ENCODE results near the gene WDR87.
"Not testable (repeated sequence)": the region's sequence is repeated elsewhere in the genome, so short reads cannot be mapped to it uniquely, and the experiment has no call there.

WDR87 gene

GRCh38 chr19:37886571-37886970 lies 19.8 kb downstream of the WDR87 start:
- DNase-seq (ENCODE audit: low read depth in 2 of 2, low spot score in 1 of 2) = no peak

DNA sequence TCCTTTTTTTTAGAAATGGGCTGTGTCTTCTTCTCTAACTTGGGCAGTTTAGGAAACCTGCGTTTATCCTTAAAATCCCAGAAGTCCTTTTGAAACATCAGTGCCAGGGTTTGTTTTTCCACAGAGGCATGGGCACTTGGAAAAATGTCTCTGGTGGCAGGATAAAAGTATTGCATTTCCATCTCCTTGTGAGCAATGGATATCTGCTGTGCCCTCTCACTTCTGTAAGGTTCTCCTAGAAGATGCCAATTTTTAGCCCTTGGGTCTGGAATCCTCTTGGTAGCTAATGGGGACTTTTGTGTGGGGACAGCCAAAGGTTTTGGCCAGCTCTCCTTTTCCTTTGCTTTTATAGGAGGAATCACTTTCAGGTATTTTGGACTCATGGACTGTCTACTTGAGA lies 21.0 kb downstream of the WDR87 start:
- DNase-seq (ENCODE audit: low read depth in 2 of 2, low spot score in 1 of 2) = no peak

DNA sequence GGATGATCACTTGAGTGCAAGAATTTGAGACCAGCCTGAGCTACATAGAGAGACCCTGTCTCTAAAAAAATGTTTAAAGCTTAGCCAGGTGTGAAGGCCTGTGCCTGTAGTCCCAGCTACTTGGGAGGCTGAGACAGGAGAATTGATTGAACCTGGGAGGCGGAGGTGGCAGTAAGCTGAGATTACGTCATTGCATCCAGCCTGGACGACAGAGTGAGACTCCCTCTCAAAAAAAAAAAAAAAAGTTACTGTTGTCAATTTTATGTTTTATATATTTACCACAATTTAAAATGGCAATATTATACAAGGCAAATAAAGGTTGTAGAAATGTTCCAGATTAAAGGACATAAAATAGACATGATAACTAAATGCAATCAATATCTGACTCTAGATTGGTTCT lies 29.2 kb downstream of the WDR87 start:
- DNase-seq (ENCODE audit: low read depth in 2 of 2, low spot score in 1 of 2) = no peak

- DNase-seq (ENCODE audit: low read depth in 2 of 2, low spot score in 1 of 2) = no peak
These were observed 30.4 kb downstream of the WDR87 start for GRCh38 chr19:37876032-37876431.

- DNase-seq (ENCODE audit: low read depth in 2 of 2, low spot score in 1 of 2) = no peak
These were observed 31.6 kb downstream of the WDR87 start for GRCh38 chr19:37874784-37875183.

GRCh38 chr19:37872383-37872782 lies 34.0 kb downstream of the WDR87 start:
- no peak for DNase-seq (ENCODE audit: low read depth in 2 of 2, low spot score in 1 of 2)

- no peak for DNase-seq (ENCODE audit: low read depth in 2 of 2, low spot score in 1 of 2)
These were observed 36.5 kb downstream of the WDR87 start for GRCh38 chr19:37869766-37870340.

GRCh38 chr19:37867831-37868230 lies 38.6 kb downstream of the WDR87 start:
- DNase-seq (ENCODE audit: low read depth in 2 of 2, low spot score in 1 of 2) = no peak

DNA sequence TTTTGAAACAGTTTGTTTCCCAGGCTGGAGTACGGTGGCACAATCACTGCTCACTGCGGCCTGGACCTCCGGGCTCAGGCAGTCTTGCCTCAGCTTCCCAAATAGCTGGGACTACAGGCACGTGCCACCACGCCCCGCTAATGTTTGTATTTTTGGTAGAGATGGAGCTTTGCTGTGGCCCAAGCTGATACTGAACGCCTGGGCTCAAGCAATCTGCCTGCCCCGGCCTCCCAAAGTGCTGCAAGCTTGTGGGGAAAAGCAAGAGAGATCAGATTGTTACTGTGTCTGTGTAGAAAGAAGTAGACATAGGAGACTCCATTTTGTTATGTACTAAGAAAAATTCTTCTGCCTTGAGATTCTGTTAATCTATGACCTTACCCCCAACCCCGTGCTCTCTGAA lies 40.5 kb downstream of the WDR87 start:
- DNase-seq (ENCODE audit: low read depth in 2 of 2, low spot score in 1 of 2) = not testable (repeated sequence)

DNA sequence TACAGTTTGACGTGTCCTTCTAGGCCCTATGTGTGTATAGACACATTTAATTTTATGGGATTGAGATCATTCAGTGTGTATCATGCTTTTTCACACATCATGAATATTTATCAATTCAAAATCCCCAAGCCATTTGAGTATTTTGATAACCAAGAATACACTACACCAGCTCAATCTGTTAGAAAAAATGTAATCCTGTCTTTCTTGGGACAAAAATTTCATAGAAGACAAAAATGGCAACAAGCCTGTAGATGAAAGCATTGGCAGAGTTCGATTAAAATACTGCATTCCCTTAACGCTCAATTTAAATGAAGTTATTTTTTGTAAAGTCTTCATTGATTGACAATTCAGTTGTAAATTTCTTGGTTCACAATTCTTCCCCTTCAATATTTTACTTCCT lies 41.9 kb downstream of the WDR87 start:
- DNase-seq (ENCODE audit: low read depth in 2 of 2, low spot score in 1 of 2) = no peak

DNA sequence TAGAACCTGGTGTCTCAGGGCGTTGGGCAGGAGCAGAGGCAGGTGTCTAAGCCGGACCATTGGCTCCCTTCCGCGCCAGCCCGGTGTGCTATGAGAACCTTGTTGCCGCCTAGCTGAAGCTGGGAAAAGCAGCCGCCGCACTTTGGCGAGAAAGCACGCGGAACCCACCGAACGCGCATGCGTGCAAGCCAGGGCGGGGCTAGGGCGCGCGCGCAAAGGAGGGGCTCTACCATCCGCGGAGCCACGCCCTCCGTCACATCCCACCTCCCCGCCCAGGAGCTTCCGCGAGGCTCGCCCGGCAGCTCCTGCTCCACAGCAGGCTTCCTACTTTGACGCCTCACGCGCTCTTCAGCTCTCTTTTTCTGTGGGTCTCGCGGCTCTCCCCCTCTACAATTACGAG lies 51.3 kb downstream of the WDR87 start:
- no peak for DNase-seq (ENCODE audit: low read depth in 2 of 2, low spot score in 1 of 2)

- DNase-seq (ENCODE audit: low read depth in 2 of 2, low spot score in 1 of 2) = no peak
These were observed 60.5 kb downstream of the WDR87 start for GRCh38 chr19:37845932-37846331.

All from stimulated activated CD8-positive, alpha-beta memory T cell treated with anti-CD3 and anti-CD28 coated beads, Interleukin-4, amount 100 ng/mL, for 1 hour (primary cell).